IPS-15b (cell line): Measurements from ENCODE around the gene RGL2.
"Not testable (repeated sequence)": the region's sequence is repeated elsewhere in the genome, so short reads cannot be mapped to it uniquely, and the experiment has no call there.

Source experiments
- H3K27me3 ChIP-seq: one replicate; pipeline ENCODE4 v1.6.1; 2013; ENCODE audit warnings: low read length; ENCODE audit not compliant: control insufficient read depth, insufficient read depth
- H3K36me3 ChIP-seq: one replicate; pipeline ENCODE4 v1.6.1; 2013; ENCODE audit warnings: low read length; ENCODE audit not compliant: control insufficient read depth, insufficient read depth
- H3K4me1 ChIP-seq: one replicate; pipeline ENCODE4 v1.6.1; 2013; ENCODE audit warnings: mild to moderate bottlenecking, low read length; ENCODE audit not compliant: control insufficient read depth, insufficient read depth
- H3K4me3 ChIP-seq: one replicate; pipeline ENCODE4 v1.5.1; 2013; ENCODE audit warnings: low read depth, low read length
- H3K9ac ChIP-seq: one replicate; pipeline ENCODE4 v1.6.1; 2013; ENCODE audit warnings: low read depth, mild to moderate bottlenecking, low read length
- H3K9me3 ChIP-seq: one replicate; pipeline ENCODE4 v1.6.1; 2013; ENCODE audit warnings: mild to moderate bottlenecking, low read length; ENCODE audit not compliant: control insufficient read depth, insufficient read depth

RGL2 gene, protein sequence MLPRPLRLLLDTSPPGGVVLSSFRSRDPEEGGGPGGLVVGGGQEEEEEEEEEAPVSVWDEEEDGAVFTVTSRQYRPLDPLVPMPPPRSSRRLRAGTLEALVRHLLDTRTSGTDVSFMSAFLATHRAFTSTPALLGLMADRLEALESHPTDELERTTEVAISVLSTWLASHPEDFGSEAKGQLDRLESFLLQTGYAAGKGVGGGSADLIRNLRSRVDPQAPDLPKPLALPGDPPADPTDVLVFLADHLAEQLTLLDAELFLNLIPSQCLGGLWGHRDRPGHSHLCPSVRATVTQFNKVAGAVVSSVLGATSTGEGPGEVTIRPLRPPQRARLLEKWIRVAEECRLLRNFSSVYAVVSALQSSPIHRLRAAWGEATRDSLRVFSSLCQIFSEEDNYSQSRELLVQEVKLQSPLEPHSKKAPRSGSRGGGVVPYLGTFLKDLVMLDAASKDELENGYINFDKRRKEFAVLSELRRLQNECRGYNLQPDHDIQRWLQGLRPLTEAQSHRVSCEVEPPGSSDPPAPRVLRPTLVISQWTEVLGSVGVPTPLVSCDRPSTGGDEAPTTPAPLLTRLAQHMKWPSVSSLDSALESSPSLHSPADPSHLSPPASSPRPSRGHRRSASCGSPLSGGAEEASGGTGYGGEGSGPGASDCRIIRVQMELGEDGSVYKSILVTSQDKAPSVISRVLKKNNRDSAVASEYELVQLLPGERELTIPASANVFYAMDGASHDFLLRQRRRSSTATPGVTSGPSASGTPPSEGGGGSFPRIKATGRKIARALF

DNA sequence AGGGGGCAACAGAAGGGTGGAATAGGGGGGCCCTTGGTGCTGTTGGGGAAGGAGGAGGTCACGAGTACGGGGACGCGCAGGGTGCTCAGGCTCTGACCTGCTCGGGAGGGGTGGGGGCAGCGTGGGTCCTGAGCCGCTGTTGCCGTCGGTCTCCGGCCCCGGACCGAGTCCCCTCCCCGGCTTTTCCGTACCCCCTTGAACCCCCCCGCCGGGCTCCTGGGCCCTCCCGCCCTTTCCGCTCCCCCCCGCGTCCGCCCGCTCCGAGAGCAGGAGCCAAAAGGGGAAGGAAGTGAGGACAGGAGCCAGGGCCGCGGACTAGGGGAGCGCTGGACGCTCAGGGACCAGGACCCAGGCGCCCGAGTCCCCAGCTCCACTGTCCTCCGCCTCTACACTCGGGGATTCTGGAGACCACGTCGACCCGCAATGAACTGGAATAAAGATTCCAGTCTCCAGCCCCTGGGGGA is at the start of gene RGL2:
RGL2 (minus strand) TSS at position 170 of the 464 bp plus-strand sequence. CDS start 332 bp downstream, outside the sequence.
- H3K9me3 ChIP-seq, result no peaks in the 10 kb centered on the region
- H3K4me1 ChIP-seq, result no peaks in the 10 kb centered on the region
- peak within 1 kb of the TSS; percentile 71 for H3K9ac ChIP-seq
- peaks cover 11% of the 10 kb centered on the region for H3K36me3 ChIP-seq
- peak within 1 kb of the TSS; percentile 74 for H3K4me3 ChIP-seq
- no peaks in the 10 kb centered on the region for H3K27me3 ChIP-seq

DNA sequence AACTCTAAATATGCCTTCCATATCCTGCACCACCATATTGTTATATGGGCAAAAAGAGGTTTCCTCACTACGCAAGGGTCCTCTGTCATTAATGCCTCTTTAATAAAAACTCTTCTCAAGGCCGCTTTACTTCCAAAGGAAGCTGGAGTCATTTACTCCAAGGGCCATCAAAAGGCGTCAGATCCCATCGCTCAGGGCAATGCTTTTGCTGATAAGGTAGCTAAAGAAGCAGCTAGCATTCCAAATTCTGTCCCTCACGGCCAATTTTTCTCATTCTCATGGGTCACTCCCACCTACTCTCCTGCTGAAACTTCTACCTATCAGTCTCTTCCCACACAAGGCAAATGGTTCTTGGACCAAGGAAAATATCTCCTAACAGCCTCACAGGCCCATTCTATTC is 49.1 kb upstream of the RGL2 start:
- Histone ChIP-seq H3K27me3 (peaks cover 2% of the 10 kb centered on the region), H3K4me3 (no peak overlapping the region)

DNA sequence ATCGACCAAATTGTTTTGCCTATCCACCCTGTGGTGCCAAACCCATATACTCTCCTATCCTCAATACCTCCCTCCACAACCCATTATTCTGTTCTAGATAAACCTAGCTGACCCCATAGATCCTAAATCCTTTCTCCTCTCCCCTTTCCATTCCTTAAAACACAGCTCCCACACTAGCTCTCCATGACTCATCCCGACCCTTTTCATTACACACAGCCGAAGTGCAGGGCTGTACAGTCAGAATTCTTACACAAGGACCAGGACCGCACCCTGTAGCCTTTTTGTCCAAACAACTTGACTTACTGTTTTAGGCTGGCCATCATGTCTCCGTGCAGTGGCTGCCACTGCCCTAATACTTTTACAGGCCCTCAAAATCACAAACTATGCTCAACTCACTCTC is 48.2 kb upstream of the RGL2 start:
- not testable (repeated sequence) for H3K27me3 ChIP-seq

More for the DNA sequence above, 49.1 kb upstream of the RGL2 start:
- H3K4me1 ChIP-seq, result peaks cover 2% of the 10 kb centered on the region
- no peaks in the 10 kb centered on the region for H3K36me3 ChIP-seq
- H3K9me3 ChIP-seq, result no peaks in the 10 kb centered on the region
- no peak overlapping the region for H3K9ac ChIP-seq

DNA sequence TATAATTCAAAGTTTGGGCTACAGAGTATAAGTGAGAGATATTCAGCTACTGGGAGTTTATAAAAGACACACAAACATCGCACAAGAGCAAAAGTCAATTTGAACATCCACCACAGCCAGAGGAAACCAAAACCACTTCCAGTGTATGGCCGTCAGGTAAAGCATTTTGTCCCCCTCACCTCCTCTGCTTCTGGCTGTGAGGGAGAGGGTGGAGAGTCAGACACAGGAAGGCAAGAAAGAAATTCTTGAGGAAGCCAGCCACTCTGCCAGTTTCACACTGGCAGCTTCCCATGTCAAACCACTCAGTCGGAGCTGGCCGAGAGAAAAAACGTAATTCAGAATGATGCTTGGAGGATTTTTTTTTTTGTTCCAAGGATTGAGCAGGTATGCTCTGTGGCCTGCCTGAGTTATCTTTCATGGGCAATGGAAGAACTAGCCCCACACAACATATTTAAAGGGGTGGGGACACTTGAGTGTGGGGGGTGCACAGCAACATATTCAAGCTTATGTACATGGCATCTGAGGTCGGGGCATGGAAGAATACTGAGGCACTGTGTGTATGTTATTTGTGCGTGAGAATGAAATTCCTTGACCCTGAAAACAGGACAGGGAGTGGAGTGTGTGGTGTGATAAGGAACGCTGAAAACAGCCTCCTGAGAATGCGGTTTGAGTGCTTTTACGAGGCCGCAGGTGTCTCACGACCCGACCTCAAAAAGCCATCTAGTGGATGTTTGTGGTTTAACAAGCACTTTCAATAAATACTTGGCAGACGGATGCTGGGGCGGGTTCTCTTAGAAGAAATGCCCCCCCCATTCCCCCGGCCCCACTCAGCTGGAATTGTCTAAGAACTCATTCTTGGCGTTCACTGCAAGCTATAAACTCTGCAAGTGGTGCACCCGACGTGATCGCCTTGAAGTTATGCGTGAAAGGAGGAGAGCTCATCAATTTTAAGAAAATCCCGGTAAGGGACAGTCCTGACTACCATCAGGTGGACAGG is 46.3 kb upstream of the RGL2 start:
- H3K9ac ChIP-seq, result no peak overlapping the region
- H3K4me3 ChIP-seq, result no peak overlapping the region
- no peaks in the 10 kb centered on the region for H3K9me3 ChIP-seq
- no peaks in the 10 kb centered on the region for H3K36me3 ChIP-seq
- peaks cover 2% of the 10 kb centered on the region for H3K27me3 ChIP-seq
- H3K4me1 ChIP-seq, result peaks cover 2% of the 10 kb centered on the region

More for the DNA sequence above, 48.2 kb upstream of the RGL2 start:
- H3K4me1 ChIP-seq, H3K9ac ChIP-seq, H3K4me3 ChIP-seq, H3K36me3 ChIP-seq, H3K9me3 ChIP-seq: not testable (repeated sequence)

DNA sequence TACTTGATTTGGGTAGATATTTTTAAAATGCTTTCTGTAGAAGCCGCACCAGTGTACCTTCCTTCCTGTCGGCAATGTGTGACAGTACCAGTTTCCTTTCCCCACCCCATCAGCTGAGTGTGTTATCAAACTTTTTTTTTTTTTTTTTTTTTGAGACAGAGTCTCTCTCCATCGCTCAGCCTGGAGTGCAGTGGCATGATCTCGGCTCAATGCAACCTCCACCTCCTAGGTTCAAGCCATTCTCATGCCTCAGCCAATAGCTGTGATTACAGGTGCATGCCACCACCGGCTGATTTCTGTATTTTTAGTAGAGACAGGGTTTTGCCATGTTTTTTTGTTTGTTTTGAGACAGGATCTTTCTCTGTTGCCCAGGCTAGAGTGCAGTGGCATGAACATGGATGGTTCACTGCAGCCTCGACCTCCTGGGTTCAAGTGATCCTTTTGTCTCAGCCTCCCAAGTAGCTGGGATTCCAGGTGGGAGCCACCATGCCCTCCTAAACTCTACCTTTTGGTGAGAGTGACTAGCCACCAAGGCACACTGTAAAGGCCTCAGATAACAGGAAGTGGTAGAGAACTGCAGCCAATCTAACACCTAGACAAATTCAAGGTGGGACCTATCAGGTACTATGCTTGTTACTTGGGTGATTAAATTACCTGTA is 45.3 kb upstream of the RGL2 start:
- H3K9ac ChIP-seq, result no peak overlapping the region
- no peaks in the 10 kb centered on the region for H3K36me3 ChIP-seq
- no peaks in the 10 kb centered on the region for H3K9me3 ChIP-seq
- H3K27me3 ChIP-seq, result peaks cover 2% of the 10 kb centered on the region
- H3K4me3 ChIP-seq, result no peak overlapping the region
- peaks cover 2% of the 10 kb centered on the region for H3K4me1 ChIP-seq

DNA sequence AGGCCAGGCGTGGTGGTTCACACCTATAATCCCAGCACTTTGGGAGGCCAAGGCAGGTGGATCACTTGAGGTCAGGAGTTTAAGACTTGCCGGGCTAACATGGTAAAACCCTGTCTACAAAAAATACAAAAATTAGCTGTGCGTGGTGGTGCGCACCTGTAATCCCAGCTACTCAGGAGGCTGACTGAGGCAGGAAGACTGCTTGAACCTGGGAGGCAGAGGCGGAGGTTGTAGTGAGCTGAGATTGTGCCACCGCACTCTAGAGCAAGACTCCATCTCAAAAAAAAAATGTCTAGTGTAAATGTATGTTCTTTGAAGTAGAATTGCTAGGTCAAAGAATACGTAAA is 44.8 kb upstream of the RGL2 start:
- not testable (repeated sequence) for H3K9ac ChIP-seq, H3K4me1 ChIP-seq, H3K36me3 ChIP-seq, H3K27me3 ChIP-seq, H3K9me3 ChIP-seq, H3K4me3 ChIP-seq

DNA sequence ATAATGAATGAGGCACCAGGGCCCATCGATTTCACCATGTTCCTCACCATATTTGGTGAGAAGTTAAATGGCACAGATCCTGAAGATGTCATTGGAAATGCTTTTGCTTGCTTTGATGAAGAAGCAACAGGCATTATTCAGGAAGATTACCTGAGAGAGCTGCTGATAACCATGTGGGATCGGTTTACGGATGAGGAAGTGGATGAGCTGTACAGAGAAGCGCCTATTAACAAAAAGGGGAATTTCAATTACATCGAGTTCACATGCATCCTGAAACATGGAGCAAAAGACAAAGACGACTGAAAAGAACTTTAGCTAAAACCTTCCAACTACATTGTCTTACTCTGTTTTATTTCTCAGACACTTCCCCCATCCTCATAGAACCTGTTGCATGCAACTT is 40.5 kb upstream of the RGL2 start:
- Histone ChIP-seq H3K4me3 (no peak overlapping the region), H3K27me3 (no peaks in the 10 kb centered on the region), H3K9me3 (no peaks in the 10 kb centered on the region), H3K9ac (no peak overlapping the region), H3K4me1 (no peaks in the 10 kb centered on the region), H3K36me3 (no peaks in the 10 kb centered on the region)

DNA sequence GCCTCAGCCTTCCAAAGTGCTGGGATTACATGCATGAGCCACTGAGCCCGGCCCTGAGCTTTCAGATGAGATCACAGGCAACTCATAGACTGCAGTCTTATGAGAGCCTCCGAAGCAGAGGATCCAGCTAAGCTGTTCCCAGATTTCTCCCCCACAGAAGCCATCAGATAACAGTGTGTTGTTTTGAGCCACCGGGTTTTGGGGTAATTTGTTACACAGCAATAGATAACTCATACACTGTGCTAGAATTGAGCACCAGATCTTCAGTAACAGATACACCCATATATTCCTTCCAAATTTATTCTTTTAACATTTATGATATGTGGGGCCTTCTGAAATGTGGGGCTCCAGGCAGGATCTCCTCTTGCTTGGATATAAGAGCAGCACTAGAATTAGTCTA is 37.8 kb upstream of the RGL2 start:
- Histone ChIP-seq H3K27me3 (no peaks in the 10 kb centered on the region), H3K9ac (no peak overlapping the region), H3K4me3 (no peak overlapping the region), H3K9me3 (no peaks in the 10 kb centered on the region), H3K36me3 (no peaks in the 10 kb centered on the region), H3K4me1 (no peaks in the 10 kb centered on the region)

DNA sequence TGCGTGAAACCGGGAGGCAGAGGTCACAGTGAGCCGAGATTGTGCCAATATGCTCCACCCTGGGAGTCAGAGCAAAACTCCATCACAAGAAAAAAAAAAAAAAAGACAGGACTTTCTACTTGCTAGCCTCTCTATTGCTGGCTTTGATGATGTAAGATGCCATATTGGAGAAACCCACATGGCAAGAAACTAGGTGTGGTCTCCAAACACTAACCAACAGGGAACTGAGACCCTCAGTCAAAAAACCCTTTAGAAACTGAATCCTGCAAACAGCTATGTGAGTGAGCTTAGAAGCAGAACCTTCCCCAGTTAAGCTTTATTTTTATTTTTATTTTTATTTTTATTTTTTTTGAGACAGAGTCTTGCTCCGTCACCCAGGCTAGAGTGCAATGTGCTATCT is 37.2 kb upstream of the RGL2 start:
- Histone ChIP-seq H3K27me3 (no peaks in the 10 kb centered on the region), H3K9me3 (no peaks in the 10 kb centered on the region), H3K4me3 (no peak overlapping the region), H3K4me1 (no peaks in the 10 kb centered on the region), H3K36me3 (no peaks in the 10 kb centered on the region), H3K9ac (no peak overlapping the region)

DNA sequence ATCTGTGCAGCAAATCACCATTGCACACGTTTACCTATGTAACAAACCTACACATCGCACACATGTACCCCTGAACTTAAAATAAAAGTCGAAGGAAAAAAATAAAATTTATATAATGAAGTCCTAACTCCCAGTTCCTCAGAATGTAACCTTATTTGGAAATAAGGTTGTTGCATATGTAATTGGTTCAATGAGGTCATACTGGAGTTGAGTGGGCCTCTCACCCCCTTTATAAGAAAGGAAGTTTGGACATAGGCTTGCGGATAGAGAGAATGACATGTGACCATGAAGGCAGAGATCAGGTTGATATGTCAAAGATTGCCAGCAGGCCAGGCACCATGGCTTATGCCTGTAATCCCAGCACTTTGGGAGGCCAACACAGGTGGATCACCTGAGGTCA is 34.9 kb upstream of the RGL2 start:
- Histone ChIP-seq H3K4me3 (no peak overlapping the region), H3K36me3 (no peaks in the 10 kb centered on the region), H3K9ac (no peak overlapping the region), H3K27me3 (no peaks in the 10 kb centered on the region), H3K4me1 (no peaks in the 10 kb centered on the region), H3K9me3 (no peaks in the 10 kb centered on the region)

DNA sequence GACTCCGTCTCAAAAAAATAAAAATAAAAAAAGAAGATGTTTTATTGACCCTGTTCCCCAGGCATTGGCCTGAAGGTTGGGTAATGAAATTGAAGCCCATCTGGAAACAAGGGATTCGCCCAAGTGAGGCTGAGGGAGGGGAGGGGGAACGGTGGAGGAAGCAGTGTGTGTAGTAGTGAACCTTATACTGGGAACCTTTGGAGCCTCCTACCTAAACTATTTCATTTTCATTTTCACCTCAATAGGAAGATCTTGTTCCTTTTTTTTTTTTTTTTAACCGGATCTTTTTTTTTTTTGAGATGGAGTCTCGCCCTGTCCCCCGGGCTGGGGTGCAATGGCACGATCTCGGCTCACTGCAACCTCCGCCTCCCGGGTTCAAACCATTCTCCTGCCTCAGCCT is 32.0 kb upstream of the RGL2 start:
- Histone ChIP-seq H3K4me1 (no peaks in the 10 kb centered on the region), H3K9me3 (no peaks in the 10 kb centered on the region), H3K9ac (no peak overlapping the region), H3K36me3 (no peaks in the 10 kb centered on the region), H3K4me3 (no peak overlapping the region), H3K27me3 (no peaks in the 10 kb centered on the region)
